CD4-positive, alpha-beta T cell treated with Interleukin-4 for 1 hour (primary cell): ENCODE measurements around the gene NAA60.
A peak's percentile ranks its signal among the peaks of the same experiment; 100 is the strongest.

ENCODE experiments used
- DNase-seq, 2 donors: peaks; one replicate each; pipeline ENCODE4 v3.0.0-alpha.2; 2020 to 2022

NAA60 gene

DNA sequence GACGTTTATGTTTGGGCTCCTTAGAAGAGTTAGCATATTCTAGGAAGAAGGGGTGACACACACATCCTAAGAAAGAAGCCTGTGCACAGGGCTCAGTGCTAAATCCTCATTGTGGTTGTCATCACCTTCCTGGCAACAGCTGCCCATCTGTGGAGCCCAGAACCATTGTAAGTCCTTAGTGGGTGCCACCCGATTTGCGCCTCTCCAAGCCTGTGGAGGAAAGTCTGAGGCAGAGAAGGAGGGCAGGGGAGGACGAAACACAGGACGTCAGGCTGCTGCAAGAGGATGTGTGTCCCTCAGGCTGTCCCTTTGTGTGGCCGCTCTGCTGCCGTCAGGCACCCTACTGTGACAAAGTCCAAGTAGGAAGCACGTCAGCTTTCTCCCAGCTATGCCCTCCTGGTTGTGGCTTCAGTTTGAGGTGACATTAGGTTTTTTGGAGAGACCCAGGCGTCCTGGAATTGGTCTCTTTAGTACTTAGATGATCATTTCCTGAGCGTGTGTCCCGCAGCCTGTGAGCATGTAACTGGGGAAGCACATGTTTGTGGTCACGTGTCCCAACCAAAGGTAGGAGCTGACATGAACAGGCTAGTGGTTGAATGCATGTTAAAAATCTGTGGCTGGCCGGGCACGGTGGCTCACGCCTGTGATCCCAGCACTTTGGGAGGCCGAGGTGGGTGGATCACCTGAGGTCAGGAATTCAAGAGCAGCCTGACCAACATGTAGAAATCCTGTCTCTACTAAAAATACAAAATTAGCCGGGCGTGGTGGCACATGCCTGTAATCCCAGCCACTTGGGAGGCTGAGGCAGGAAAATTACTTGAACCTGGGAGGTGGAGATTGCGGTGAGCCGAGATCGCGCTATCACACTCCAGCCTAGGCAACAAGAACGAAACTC lies 68.1 kb downstream of the NAA60 start:
- DNase-seq: no peak

DNA sequence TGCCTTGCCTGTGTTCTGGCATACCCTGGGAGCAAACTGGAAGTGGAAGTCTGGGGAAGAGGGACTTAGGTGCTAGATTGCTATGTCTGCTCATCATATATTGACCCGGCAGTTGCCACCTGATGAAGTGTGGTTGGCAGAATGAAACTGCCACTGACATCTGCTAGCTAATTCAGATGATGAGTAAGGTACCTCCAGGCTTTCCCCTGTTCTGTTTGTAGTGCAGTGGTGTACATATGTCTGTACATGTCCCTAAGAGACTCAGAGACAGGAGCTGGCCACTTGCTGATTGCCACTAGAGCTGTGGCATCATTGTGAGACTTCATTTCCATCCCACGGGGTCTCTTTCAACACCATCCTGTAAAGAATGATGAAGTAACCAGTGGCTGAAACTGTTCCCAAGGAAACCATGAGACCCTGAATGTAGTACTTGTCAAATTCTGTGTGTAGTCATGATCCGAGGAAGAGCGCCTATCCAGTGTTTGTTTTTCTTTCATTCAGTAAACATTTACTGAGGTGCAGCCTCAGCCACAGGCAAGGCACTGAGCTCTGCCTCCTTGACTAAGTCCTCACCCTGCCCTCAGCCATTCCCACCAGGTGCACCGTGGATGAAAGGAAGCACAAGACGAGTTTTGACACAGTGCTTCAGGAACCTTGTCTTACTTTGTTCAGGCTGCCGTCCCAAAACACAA lies 70.6 kb downstream of the NAA60 start:
- no peak for DNase-seq

DNA sequence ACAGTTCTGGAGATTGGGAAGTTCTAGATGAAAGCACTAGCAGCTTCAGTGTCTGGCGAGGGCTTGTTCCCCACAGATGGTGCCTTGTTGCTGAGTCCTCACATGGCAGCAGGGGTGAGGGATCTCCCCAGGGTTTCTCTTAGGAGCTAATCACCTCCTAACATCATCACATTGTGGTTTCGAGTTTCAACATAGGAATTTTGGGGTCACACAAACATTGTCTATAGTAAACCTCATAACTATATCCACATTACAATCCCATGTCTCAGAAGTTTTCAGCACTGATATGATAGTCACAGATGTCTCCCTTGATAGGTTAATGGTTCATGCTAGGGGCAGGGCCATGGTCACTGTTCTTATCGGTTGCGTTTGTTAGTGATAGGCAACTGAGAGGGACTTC lies 71.1 kb downstream of the NAA60 start:
- no peak for DNase-seq

DNA sequence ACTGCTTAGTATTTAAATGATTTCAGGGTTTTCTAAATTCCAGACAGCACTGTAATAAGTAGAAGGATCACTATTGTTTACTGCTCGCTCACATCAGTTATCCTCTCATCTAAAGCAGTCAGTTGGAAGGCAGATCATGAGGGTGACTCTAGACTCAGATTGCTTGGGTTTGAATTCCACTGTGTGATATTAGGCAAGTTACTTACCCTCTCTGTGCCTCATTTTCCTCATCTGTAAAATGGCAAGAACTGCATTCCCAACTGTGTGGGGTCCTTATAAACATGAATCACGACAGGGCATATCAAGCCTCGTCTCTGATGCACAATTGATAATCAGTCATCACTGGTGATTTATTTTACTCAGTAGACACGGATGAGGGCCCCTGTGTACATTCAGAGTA lies 72.4 kb downstream of the NAA60 start:
- DNase-seq: no peak

DNA sequence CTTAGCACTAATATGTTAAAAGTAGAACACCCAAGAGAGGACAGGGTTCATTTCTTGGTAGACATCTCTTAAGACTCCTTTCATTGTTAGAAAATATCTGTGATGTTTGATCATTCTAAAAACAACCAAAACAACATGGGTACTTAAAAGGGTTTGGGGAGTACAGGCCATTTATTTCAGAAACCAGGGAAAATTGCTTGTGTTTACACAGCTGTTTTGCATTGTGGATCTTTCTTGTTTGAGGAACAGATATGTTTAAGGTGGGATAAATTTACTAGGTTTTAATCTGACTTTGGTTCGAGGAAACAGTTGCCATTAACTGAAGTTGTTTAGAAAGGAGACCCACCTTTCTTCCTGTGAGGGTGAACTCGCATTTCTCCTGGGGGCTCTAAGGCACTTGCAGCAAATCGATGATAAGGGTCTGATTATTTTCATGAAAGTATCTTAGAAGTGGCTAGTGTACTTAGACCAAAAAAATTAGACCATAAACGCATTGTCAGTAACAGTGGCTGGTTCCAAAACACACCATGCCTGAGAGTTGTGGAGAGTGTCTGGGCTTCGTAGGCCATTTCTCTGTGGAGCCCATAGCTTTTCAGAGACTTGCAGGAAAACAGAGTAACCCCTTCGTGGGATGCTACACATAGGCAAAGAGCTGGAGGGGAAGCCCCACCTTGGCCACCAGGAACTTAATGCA lies 75.0 kb downstream of the NAA60 start:
- DNase-seq: no peak

DNA sequence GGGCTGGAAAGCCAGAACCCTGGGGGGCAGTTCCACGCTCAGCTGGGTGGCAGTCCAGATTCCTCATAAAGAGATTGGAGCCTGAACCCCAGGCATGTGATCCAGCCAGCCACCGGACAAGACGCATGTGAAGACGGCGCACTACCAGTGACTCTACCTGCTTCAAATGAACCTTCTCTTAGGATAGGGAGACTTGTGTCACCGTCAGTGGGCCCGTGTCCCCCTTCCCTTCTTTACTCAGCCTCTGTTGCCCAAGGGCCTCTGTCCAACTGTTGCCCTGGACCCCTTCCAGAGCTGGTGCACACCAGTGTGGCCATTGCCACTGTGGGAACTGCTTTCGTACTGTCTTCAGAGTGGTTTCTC lies 75.5 kb downstream of the NAA60 start:
- no peak for DNase-seq

DNA sequence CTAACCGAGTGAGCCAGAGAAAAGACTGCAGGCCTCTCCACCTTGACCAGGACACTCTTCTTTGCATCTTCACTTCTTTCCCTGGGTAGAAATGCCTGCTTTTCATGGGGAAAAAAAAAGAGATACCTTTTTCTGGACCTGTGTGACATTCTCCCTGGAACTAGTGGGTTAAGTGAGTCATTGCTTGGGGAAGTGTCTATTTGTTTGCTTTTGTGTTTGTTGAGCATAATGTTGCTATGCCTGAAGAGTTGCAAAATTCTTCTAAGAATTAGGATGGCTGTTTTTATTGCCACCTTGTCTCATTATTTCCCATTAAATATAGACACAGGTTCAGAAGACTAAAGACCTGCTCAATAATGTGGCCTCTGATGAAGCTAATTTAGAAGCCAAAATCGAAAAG lies 76.1 kb downstream of the NAA60 start:
- DNase-seq: no peak

DNA sequence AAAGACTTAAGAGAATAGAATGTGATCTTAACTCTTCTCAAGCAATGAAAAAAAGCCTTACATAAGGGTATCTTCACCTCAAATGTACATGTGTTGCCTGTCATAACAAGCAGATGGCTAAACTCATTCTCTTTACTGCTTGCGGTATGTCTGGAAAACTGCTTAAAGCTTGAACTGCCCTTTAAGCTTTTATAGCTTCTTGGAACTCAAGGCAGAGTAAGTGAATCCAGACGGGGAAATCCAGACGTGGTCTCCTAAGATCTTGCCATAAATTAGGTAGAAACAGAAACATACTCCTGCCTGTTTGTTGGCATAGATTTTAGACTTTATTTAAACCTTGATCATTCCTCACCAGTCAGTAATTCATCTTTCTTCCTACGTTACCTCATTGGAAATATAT lies 76.9 kb downstream of the NAA60 start:
- no peak for DNase-seq

DNA sequence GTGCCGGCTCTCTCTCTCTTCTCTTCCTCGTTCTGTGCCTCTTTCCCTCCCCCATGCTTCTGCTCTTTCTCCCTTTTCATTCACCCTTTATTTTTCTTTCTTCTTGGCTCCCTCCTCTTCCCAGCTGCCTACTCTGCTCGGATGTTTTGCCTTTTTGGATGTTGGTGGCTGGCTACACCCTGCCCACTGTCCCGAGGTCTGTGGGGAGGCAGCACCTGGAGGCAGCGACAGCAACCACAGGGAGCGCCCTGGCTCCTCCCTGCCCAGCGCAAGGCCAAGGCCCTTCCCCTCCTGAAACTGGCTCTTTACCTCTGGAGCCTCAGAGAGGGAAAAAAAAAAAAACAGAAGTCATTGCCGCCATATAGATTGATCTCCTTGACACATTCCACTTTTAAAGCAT lies 77.4 kb downstream of the NAA60 start:
- DNase-seq: no peak

DNA sequence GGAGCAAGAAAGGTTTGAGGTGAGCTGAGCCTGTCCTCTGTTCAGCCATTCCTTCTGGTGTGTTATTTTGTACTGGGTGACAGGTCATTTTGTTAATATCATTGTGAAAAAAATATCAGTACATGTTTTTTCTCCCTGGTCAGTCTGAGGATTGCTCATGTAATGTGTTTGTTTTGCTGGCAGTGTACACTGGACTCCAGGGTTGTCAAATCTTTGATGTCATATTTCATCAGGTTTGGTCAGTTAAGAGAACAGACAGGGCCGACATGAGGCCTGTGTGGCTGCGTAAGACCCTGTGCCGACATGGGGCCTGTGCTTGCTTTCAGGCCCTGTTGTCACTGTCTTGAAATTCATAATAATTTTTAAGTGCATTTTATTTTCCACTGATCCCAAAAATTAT lies 79.8 kb downstream of the NAA60 start:
- DNase-seq: no peak

DNA sequence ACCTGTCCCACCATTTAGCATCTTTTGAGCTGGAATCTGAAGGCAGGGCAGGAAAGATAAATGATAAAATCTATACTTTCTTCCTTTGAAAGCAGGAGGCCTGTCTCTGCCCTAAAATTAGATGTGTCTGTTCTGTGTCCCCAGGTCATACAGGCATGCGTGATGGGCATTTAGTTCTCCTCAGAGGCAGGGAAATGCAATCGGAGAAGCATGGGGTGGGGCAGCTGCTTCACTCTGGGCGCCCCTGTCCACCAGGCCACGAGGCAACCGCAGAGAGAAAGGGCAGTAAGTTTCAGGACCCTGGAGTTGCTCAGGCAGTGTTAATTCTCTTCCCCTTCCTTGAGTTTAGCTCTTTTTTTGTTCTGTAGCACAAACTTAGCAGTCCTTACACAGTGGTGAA lies 82.5 kb downstream of the NAA60 start:
- DNase-seq: no peak

DNA sequence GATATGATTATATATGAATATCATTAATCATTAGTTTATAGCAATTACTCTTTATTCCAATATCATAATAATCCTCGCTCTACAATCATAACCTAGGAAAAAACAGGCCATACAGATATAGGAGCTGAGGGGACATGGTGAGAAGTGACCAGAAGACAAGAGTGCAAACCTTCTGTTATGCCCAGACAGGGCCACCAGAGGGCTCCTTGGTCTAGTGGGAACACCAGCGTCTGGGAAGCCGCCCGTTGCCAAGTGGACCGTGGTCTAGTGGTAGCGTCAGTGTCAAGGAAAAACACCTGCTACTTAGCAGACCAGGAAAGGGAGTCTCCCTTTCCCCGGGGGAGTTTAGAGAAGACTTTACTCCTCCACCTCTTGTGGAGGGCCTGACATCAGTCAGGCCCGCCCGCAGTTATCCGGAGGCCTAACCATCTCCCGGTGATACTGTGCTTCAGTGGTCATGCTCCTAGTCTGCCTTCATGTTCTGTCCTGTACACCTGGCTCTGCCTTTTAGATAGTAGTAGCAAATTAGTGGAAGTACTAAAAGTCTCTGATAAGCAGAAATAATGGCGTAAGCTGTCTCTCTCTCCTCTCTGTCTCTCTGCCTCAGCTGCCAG lies 83.8 kb downstream of the NAA60 start:
- DNase-seq: peak; percentile 59 to 62

DNA sequence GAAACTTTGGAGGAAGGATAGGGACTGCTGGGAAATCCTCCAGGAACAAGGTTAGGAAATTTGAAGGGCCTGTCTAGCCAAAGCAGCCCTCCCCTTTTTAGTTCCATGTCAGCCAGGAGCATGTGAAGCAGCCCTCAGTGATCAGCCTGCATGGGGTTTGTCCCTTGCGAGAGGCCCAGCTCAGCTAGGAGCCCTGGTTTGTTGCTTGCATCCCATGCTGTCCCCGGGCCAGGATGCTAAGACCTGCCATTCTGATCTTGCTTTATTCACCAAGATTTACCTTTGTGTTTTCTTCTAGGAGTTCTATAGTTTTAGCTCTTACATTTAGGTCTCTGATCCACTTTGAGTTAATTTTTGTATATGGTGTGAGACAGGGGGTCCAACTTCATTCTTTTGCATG lies 84.9 kb downstream of the NAA60 start:
- DNase-seq: no peak

DNA sequence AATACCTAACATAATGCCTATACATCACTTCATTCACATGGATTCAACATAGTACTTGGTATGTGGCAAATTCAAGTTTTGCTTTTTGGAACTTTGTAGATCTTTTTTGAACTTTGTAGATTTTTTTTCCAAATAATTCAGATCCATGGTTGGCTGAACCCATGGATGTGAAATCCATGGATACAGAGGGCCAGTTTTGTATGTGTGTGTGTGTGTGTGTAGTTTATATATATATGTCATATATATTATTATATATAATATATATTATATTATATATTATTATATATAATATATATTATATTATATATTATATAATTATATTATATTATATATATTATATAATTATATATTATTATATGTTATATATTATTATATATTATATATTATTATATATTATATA lies 85.7 kb downstream of the NAA60 start:
- no peak for DNase-seq

DNA sequence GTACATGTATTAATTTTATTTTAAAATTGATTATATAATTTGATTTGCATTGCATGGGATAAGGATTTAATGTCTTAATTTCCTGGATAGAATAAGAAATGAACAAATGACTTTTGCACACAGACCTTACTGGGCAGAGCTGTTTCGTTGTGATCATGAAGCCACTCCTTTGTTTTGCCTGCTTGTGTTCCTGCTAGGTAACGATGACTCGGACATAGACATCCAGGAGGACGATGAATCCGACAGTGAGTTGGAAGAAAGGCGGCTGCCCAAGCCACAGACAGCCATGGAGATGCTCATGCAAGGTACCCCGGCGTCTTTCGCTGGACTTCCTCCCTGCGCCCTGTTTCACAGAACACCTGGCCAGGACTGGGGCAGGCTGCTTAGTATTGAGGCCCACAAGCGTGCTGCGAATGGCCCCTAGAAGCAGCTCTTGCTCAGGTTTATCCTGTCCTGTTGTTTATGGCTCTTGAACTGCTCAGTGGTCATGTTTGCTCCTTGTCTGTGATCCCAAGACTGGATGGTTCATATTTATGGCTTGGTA lies 87.0 kb downstream of the NAA60 start:
- DNase-seq: no peak

DNA sequence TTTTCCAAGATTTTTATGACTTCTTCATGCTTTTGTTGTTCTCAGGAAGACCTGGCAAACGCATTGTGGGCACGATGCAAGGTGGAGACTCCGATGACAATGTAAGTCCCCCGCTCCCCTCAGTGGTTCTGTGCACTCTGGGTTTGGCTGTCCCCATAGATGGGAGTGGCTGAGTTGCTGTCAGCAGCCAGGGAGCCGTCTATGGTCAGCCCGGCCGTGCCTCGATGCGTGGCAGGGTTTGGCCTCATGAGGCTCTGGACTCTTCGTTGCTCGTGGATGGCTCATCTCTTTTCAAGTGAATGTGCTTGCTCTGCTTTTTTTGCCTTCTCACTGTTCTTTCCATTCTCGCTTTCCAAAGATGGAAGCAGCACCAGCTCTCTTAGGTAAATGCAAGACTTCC lies 89.3 kb downstream of the NAA60 start:
- no peak for DNase-seq

DNA sequence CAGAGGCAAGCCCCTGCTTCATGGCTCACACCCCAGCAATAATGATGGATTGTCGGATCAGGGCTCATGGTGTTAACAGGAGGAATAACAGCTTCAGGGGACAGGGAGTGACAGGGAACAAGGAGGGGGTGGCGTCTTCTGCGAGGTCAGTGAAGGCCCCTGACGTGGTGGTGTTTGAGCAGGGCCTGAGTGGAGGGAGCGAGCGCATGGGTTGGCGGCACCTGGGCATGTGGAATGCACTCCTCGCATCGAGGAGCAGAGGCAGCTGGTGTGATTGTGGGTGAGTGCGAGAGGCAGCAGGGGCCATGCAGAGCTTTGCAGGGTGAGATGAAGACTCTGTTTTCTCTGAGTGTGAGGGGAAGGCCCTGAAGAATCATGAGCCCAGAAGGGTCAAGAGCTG lies 90.6 kb downstream of the NAA60 start:
- DNase-seq: no peak

DNA sequence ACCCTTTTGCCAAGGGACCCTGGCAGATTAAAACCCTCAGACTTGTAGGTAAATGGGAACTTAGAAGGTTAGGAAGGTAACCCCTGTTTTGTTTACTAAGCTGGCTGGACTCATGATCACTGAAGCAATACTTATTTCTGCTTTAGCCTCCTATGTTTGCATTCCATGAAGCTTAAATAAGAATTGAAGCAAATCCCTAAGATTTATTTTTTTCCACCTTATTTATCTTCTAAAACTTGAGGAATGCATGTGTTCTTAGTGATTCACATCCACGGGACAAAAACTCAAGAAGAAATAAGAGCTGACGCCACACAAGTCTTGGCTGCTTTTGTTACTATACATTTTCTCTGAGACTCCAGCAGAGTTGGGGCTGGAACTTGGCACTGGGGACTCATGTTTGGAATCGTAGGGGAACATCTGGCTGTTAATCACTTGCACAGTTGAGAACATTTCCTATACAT lies 92.8 kb downstream of the NAA60 start:
- no peak for DNase-seq
